PC-9 (cell line): ENCODE measurements around the gene CRISPLD2.

Experiments used
- CTCF ChIP-seq: fragments of 200-600 bp; sonication (generic); conservative IDR thresholded peaks from 2 replicates; pipeline ENCODE4 v1.6.1; 2017; ENCODE audit warnings: mixed run types, antibody characterized with exemption, mild to moderate bottlenecking, moderate library complexity
- EZH2 ChIP-seq: fragments of 200-600 bp; sonication (generic); IDR thresholded peaks from 2 replicates; pipeline ENCODE4 v1.8.0; 2017; ENCODE audit warnings: antibody characterized with exemption, low read depth

GRCh38 chr16:84868829-84869472 is 49.2 kb downstream of the CRISPLD2 start:
- TF ChIP-seq CTCF (no peak), EZH2 (no peak)
